Left cardiac atrium (tissue), 4 donors: ENCODE measurements around the gene VCPKMT. TPM values are rescaled to one million over a fixed set of nuclear protein-coding genes. Genes with fewer than 3 reads are reported as not detected.

Source experiments
- ATAC-seq, 2 donors: fragments of 200-7000 bp; cut with Tn5 transposase; one replicate each; pipeline ENCODE4 v1.9.1; 2020; ENCODE audit warnings: mild to moderate bottlenecking in 2 of 2, moderate library complexity in 2 of 2
- DNase-seq: peaks from one replicate; pipeline ENCODE4 v3.0.0-alpha.2; 2020
- intact Hi-C, 2 donors: fragments of 100-400 bp; cut with DNase I; formaldehyde crosslinking; loops; one replicate each; pipeline versions ENCODE4 v1.14.1 to v1.15.1; 2022 to 2023
- long read RNA-seq: library from polyadenylated mRNA; unstranded; transcript quantifications from one replicate; pipeline ENCODE4 v2.0.0, GENCODE V29; 2021
- total RNA-seq, 2 donors: library from RNA; stranded (reverse); fragmentation: NEBNext Ultra II Directional; extraction: Animal tissue kit (Norgen Biotek cat#: 25700); gene quantifications; one replicate each; pipeline ENCODE4 v1.2.1, GENCODE V29; 2021
- donor health status: DM: no; HTN: yes; CAD: no.
- donor health status: DM: no; HTN: yes; CAD: no; lungs with severe emphysema.
- donor health status: DM: yes; HTN: yes; CAD: no.
- donor health status: Dilated cardiomyopathy.

Gene VCPKMT
- 1 to 10 TPM; 3.1 to 5.0 TPM for total RNA-seq
- long read RNA-seq, partial matches to known transcripts = 0 of 9 reads
- long read RNA-seq, other reads (novel, unspliced or antisense) = 5 of 9 reads

DNA sequence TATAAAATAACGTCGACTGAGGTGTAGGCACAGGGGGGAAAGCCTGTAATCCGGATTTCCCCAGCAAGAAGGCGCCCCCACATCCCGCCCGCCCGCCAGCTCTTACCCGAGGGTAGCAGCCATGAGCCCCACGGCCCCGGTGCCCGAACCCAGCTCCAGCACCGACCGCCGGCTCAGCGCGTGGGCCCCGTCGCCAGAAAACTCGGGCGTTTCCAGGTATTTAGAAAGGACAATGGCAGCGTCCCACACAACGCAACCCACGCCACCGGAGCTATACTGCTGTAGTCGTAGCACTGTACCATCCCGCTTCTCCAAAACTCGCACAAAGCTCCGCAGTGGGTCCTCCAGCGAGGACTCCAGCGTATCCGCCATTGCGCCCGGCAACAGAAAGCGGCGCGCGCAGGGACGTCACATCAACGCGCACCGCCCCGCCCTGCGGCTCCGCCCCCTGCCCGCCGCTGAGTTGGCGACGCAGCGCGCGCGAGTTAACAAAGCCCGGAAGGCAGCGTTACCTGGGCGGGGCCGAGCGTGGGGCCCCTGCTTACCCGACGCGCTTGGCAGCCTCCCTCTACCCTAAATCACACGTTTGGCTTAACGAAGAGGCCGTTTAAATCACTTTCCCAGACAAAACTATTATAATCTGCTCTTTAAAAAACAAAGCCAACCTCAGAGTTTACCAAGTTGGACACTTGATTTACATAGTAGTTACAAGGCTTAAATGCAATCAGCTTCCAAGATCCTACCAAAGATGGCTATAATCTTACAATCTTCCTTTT is at the start of gene VCPKMT:
TSS of gene VCPKMT (minus strand) at position 392 of the 776 bp plus-strand sequence. CDS start at position 372, 20 bp downstream.
- intact Hi-C loops = loop anchor here in 1 of 2 donors (5.0 kb wide), 1 partner anchor 254 kb away; no protein-coding TSS in a partner anchor
- DNase-seq = peak; percentile 97
- ATAC-seq = peak; percentile 100

DNA sequence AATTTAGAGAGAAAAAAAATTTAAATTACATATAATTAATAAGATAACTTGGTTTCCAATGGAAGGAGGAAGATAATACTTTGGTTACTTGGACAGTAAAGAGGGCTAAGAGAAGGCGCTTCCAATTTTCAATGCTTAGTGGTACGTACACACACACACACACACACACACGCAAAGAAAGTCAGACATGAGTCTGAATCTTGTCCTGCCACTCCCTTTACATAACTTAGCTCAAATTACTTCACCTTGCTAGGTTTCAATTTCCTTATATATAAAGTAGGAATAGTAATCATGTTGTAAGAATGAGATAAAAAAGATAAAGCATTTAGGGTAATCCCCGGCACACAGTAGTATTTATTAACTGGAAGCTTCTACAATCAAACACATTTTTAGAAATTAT is 39.7 kb upstream of the VCPKMT start:
- ATAC-seq (no peak), DNase-seq (no peak)
- intact Hi-C loops = no loop called here

- ATAC-seq = no peak
- intact Hi-C loops = no loop called here
- DNase-seq = no peak
Observed at GRCh38 chr14:50148799-50149198, 32.4 kb upstream of the VCPKMT start.

GRCh38 chr14:50139192-50139591 is 22.8 kb upstream of the VCPKMT start:
- intact Hi-C loops = no loop called here
- DNase-seq = no peak
- no peak for ATAC-seq

DNA sequence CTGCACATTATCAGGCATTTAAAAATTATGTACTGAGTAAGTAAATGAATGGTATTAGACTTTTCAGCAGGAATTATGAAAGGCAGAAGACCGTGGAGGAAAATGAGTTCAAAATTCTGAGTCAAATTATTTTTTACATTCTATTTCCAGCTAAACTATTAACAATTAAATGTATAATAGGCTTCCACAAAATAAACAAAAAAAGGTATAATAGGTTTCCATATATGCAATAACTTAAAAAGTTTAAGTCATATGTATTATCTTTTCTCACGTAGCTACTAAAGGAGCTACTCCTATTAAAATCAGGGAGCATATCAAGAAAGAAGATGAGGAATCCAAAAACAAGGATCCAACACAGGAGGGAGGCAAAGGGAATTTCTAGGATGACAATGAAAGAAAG is 11.4 kb upstream of the VCPKMT start:
- no peak for DNase-seq
- intact Hi-C loops = no loop called here
- ATAC-seq = no peak

- intact Hi-C loops = no loop called here
Observed at GRCh38 chr14:50123062-50123461, 6.7 kb upstream of the VCPKMT start.

GRCh38 chr14:50122291-50122690 is 5.9 kb upstream of the VCPKMT start:
- DNase-seq = no peak
- intact Hi-C loops = no loop called here
- ATAC-seq = no peak

More at GRCh38 chr14:50123062-50123461, 6.7 kb upstream of the VCPKMT start:
- DNase-seq = no peak
- ATAC-seq = no peak

DNA sequence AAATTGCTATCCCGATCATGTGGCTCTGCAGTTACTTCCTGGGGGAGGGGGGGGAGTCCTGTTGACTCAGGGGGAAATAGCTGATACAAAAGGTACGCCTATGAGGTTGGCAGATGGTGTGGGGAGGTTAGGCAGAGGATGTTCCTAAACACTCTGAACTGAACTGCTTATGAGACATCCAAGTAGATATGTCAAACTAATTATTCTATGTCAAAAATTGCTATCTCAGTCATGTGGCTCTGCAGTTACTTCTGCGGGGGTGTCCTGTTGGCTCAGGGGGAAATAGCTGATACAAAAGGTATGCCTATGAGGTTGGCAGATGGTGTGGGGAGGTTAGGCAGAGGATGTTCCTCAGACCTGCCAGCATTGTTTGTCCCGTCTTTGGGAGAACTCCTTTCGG is 5.1 kb upstream of the VCPKMT start:
- ATAC-seq (no peak), DNase-seq (no peak)
- intact Hi-C loops = no loop called here

GRCh38 chr14:50117456-50117855 is 1.1 kb upstream of the VCPKMT start:
- no peak for ATAC-seq
- DNase-seq = no peak
- intact Hi-C loops = loop anchor here in 1 of 2 donors (5.0 kb wide), 1 partner anchor 255 kb away; no protein-coding TSS in a partner anchor

- intact Hi-C loops = loop anchor here in 1 of 2 donors (5.0 kb wide), 1 partner anchor 255 kb away; no protein-coding TSS in a partner anchor
- ATAC-seq = no peak
- no peak for DNase-seq
Observed at GRCh38 chr14:50116966-50117365, 594 bp upstream of the VCPKMT start.

DNA sequence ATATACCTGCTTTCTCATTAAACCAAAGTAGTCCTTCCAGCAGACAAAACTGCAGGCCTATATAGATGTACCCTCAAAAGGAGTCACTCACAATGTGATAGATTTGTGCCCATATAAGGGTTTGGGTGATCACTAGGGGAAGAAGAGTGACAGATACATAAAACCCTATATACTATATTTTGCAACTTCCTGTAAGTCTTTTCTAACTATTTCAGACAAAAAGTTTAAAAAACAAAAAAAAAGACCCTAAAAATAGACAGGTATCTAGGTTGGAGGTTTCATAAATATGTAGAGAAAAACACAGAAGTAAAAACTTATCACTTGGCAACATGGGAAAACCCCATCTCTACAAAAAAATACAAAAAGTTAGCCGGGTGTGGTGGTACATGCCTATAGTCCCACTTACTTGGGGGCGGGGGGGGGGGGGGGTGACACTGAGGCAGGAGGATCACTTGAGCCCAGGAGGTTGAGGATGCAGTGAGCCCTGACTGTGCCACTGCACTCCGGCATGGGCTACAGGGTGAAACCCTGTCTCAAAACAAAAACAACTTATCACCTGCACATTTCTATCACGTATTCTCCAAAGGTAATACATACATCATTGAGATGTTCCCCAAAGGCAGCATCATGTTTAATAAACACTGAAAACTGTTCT is 2.9 kb downstream of the VCPKMT start:
- intact Hi-C loops = no loop called here
- ATAC-seq = no peak
- no peak for DNase-seq

DNA sequence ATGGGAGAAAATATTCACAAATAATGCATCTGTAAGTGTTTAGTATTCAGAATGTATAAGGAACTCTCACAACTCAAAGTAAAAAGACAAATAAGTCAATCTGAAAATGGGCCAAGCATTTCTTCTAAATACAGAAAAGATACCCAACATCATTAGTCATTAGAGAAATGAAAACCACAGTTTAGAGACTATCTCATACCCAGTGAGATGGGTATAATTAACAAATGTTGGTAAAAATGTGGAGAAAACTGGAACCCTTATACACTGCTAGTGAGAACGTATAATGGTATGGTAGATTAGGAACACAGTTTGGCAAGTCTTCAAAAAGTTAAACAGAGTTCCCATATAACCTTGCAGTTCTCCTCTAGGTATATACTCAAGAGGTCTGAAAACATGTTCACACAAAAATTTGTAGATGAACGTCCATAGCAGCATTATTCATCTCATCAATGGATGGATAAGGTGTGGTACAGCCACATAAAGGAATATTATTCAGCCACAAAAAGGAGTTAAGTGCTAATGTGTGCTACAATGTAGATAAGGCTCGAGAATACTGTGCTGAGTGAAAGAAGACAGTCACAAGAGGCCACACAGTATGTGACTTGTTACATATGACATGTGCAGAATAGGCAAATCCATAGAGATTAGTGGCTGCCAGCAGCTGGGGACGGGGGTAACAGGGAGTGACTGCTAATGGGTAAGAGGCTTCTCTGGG is 5.9 kb downstream of the VCPKMT start:
- intact Hi-C loops = no loop called here
- ATAC-seq (no peak), DNase-seq (no peak)

- intact Hi-C loops = loop anchor here in 1 of 2 donors (5.0 kb wide), 1 partner anchor 242 kb away; no protein-coding TSS in a partner anchor
- DNase-seq (no peak), ATAC-seq (no peak)
Observed at GRCh38 chr14:50109342-50109741, 7.0 kb downstream of the VCPKMT start.

- ATAC-seq (no peak), DNase-seq (no peak)
- intact Hi-C loops = loop anchor here in 1 of 2 donors (5.0 kb wide), 1 partner anchor 241 kb away; no protein-coding TSS in a partner anchor
Observed at GRCh38 chr14:50107850-50108249, 8.5 kb downstream of the VCPKMT start.

- intact Hi-C loops = loop anchor here in 1 of 2 donors (5.0 kb wide), 1 partner anchor 239 kb away; no protein-coding TSS in a partner anchor
- peak; percentile 16 to 34 for ATAC-seq
Observed at GRCh38 chr14:50106178-50106577, 10.2 kb downstream of the VCPKMT start.

DNA sequence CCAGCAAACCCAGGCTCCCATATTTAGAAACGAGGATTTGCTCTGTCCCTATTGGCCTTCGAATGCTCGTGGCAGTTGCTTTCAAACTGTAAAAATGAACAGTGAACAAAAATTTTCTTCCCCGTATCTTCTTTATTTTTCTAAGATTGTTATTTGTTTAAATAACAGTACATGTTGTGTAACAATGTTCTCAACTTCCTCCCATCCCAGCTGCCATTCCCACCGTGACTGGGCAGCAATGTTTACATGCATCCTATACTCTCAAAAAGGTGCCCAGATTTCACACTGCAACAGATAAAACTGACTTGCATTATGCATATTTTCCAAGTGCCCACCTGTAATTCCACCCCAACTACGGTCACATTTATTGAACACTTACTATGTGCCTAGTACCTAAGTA is 12.8 kb downstream of the VCPKMT start:
- intact Hi-C loops = loop anchor here (5.0 kb wide), 2 partner anchors 221 to 236 kb away; no protein-coding TSS in a partner anchor
- no peak for ATAC-seq
- DNase-seq = no peak

More at GRCh38 chr14:50106178-50106577, 10.2 kb downstream of the VCPKMT start:
- no peak for DNase-seq

DNA sequence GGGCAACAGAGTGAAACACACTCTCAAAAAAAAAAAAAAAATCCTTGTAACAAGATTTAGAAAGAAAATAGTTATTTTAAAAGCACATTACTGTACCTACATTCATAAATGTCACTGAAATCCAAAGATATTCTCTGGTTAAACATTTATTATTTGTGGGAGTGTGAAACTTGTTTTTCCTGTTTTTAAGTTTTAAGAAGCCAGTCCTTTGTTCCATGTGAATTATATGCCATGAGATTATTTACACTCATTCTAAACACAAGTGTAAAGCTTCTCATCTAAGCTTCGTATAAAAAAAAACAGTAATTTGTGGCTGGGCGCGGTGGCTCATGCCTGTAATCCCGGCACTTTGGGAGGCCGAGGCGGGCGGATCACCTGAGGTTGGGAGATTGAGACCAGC is 15.0 kb downstream of the VCPKMT start:
- intact Hi-C loops = loop anchor here (5.0 kb wide), 2 partner anchors 219 to 234 kb away; no protein-coding TSS in a partner anchor
- ATAC-seq = no peak

DNA sequence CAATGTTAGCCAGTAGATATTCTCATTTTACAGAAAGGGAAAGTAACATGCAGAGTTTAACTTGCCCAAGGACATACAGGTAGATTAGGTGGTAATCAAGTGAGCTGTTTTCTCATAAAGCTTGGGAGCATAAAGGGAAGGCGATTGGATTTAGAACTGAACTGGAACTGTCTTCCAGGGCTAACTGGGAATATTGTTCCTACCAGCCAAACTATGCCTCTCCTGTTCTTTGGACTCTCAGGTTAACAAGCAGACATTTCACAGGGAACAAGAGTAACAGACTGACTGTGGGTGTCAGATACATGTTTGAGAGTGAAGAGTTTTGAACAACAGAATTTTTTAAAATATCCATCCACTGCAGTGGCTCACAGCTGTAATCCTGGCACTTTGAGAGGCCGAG is 15.6 kb downstream of the VCPKMT start:
- intact Hi-C loops = loop anchor here (5.0 kb wide), 2 partner anchors 219 to 234 kb away; no protein-coding TSS in a partner anchor

More for the DNA sequence above, 15.0 kb downstream of the VCPKMT start:
- DNase-seq = no peak

GRCh38 chr14:50099335-50099734 is 17.0 kb downstream of the VCPKMT start:
- intact Hi-C loops = no loop called here
- ATAC-seq = no peak
- no peak for DNase-seq

More for the DNA sequence above, 15.6 kb downstream of the VCPKMT start:
- DNase-seq (no peak), ATAC-seq (no peak)
